ENCODE data around the gene DRD3.

DRD3 gene

DNA sequence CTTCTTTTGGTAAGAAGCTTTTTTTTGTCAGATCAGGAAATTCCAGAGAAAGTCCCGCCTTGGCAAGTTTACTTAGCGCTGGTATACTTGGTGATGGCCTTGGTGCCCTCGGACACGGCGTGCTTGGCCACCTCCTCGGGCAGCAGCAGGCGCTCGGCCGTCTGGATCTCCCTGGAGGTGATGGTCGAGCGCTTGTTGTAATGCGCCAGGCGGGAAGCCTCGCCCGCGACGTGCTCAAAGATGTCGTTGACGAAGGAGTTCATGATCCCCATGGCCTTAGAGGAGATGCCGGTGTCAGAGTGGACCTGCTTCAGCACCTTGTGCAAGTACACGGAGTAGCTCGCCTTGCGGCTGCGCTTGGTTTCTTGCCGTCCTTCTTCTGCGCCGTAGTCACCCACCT is 75.7 kb downstream of the DRD3 start:
- TF ChIP-seq CTCF (IDR thresholded peaks at IDR 0.05) = no peak
- H3K4me3 ChIP-seq (ENCODE audit: low read depth, low read length) = no peak overlapping the region
- no peaks in the 10 kb centered on the region for H3K36me3 ChIP-seq (ENCODE audit: control insufficient read depth, insufficient read depth, low read length)
- no peak overlapping the region for H2AFZ ChIP-seq
- H3K9ac ChIP-seq = no peak overlapping the region
- no peaks in the 10 kb centered on the region for H3K4me1 ChIP-seq
- no peaks in the 10 kb centered on the region for H3K79me2 ChIP-seq
- H3K4me2 ChIP-seq (ENCODE audit: low read length) = no peak overlapping the region
- H3K27ac ChIP-seq = no peak overlapping the region
- no peaks in the 10 kb centered on the region for H3K9me3 ChIP-seq (ENCODE audit: control insufficient read depth, low read length)
- H3K27me3 ChIP-seq (ENCODE audit: control insufficient read depth, insufficient read depth, low read length) = no peaks in the 10 kb centered on the region

GRCh38 chr3:114101101-114101500 is 77.8 kb downstream of the DRD3 start:
- H3K9ac ChIP-seq = no peak overlapping the region
- H3K4me2 ChIP-seq (ENCODE audit: low read length) = no peak overlapping the region
- TF ChIP-seq CTCF (IDR thresholded peaks at IDR 0.05) = no peak

GRCh38 chr3:114095796-114096195 is 83.1 kb downstream of the DRD3 start:
- H3K27me3 ChIP-seq (ENCODE audit: control insufficient read depth, insufficient read depth, low read length) = no peaks in the 10 kb centered on the region
- H3K4me3 ChIP-seq (ENCODE audit: low read depth, low read length) = no peak overlapping the region
- no peaks in the 10 kb centered on the region for H3K4me1 ChIP-seq
- H3K4me2 ChIP-seq (ENCODE audit: low read length) = no peak overlapping the region
- H3K79me2 ChIP-seq = no peaks in the 10 kb centered on the region
- H3K9ac ChIP-seq = no peak overlapping the region
- H3K9me3 ChIP-seq (ENCODE audit: control insufficient read depth, low read length) = no peaks in the 10 kb centered on the region
- H2AFZ ChIP-seq = no peak overlapping the region
- TF ChIP-seq CTCF (IDR thresholded peaks at IDR 0.05) = no peak
- no peak overlapping the region for H3K27ac ChIP-seq
- H3K36me3 ChIP-seq (ENCODE audit: control insufficient read depth, insufficient read depth, low read length) = no peaks in the 10 kb centered on the region

More at GRCh38 chr3:114101101-114101500, 77.8 kb downstream of the DRD3 start:
- no peaks in the 10 kb centered on the region for H3K36me3 ChIP-seq (ENCODE audit: control insufficient read depth, insufficient read depth, low read length)
- H3K27me3 ChIP-seq (ENCODE audit: control insufficient read depth, insufficient read depth, low read length) = no peaks in the 10 kb centered on the region
- H3K27ac ChIP-seq = no peak overlapping the region
- no peak overlapping the region for H2AFZ ChIP-seq
- no peaks in the 10 kb centered on the region for H3K79me2 ChIP-seq
- H3K4me3 ChIP-seq (ENCODE audit: low read depth, low read length) = no peak overlapping the region
- no peaks in the 10 kb centered on the region for H3K4me1 ChIP-seq
- H3K9me3 ChIP-seq (ENCODE audit: control insufficient read depth, low read length) = no peaks in the 10 kb centered on the region

- Histone ChIP-seq H3K9me3 (ENCODE audit: control insufficient read depth, low read length) (no peaks in the 10 kb centered on the region), H3K27ac (no peak overlapping the region), H3K4me2 (ENCODE audit: low read length) (no peak overlapping the region), H3K79me2 (no peaks in the 10 kb centered on the region), H3K4me1 (no peaks in the 10 kb centered on the region), H3K27me3 (ENCODE audit: control insufficient read depth, insufficient read depth, low read length) (no peaks in the 10 kb centered on the region), H3K9ac (no peak overlapping the region), H3K36me3 (ENCODE audit: control insufficient read depth, insufficient read depth, low read length) (no peaks in the 10 kb centered on the region), H2AFZ (no peak overlapping the region), H3K4me3 (ENCODE audit: low read depth, low read length) (no peak overlapping the region)
- no peak for TF ChIP-seq CTCF (IDR thresholded peaks at IDR 0.05)
These were observed 85.3 kb downstream of the DRD3 start for GRCh38 chr3:114093596-114093995.

DNA sequence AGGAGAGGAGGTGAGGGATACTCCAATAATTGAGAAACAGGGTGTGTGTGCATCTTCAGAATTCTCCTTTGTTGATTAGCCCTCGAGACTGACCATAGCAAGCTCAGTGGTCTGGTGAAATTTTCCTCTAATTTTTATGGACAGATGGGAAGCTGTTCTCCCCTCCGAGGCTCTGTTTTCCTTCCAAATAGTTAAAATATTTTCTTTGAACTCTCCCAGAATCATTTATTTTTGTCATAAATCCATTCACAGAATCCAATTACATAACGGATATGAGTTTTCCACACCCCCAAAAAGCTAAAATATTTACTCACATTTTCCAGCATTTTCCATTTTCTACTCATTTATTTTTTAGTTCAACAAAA is 85.9 kb downstream of the DRD3 start:
- no peak for TF ChIP-seq CTCF (IDR thresholded peaks at IDR 0.05)
- no peak overlapping the region for H3K9ac ChIP-seq
- H3K79me2 ChIP-seq = no peaks in the 10 kb centered on the region
- no peaks in the 10 kb centered on the region for H3K36me3 ChIP-seq (ENCODE audit: control insufficient read depth, insufficient read depth, low read length)
- H2AFZ ChIP-seq = no peak overlapping the region
- H3K4me3 ChIP-seq (ENCODE audit: low read depth, low read length) = no peak overlapping the region
- H3K27ac ChIP-seq = peak overlapping the region; percentile 31
- H3K9me3 ChIP-seq (ENCODE audit: control insufficient read depth, low read length) = no peaks in the 10 kb centered on the region
- no peaks in the 10 kb centered on the region for H3K4me1 ChIP-seq
- peak overlapping the region; percentile 19 for H3K4me2 ChIP-seq (ENCODE audit: low read length)
- H3K27me3 ChIP-seq (ENCODE audit: control insufficient read depth, insufficient read depth, low read length) = no peaks in the 10 kb centered on the region
